T-helper 1 cell treated with Interleukin-12 subunit alpha and Interleukin-12 subunit beta and Interleukin-4 antibody, amounts not matched to agents 30 μg/mL and 1 μg/mL, for 36 hours (primary cell): Measurements from ENCODE around the gene C19orf38.

Experiments used
- H3K27ac Mint-ChIP-seq: one replicate; pipeline ENCODE4 v1.8.0; 2021; ENCODE audit warnings: mild to moderate bottlenecking, mixed read lengths
- H3K27me3 Mint-ChIP-seq: one replicate; pipeline ENCODE4 v1.8.0; 2021; ENCODE audit warnings: low read depth, mixed read lengths
- H3K36me3 Mint-ChIP-seq: one replicate; pipeline ENCODE4 v1.8.0; 2021; ENCODE audit warnings: low read depth, mixed read lengths
- H3K4me1 Mint-ChIP-seq: one replicate; pipeline ENCODE4 v1.8.0; 2021; ENCODE audit warnings: low read depth, mixed read lengths
- H3K4me3 Mint-ChIP-seq: one replicate; pipeline ENCODE4 v1.8.0; 2021; ENCODE audit warnings: mild to moderate bottlenecking, moderate library complexity, mixed read lengths
- H3K9me3 Mint-ChIP-seq: one replicate; pipeline ENCODE4 v1.8.0; 2021; ENCODE audit warnings: mixed read lengths

C19orf38 gene

DNA sequence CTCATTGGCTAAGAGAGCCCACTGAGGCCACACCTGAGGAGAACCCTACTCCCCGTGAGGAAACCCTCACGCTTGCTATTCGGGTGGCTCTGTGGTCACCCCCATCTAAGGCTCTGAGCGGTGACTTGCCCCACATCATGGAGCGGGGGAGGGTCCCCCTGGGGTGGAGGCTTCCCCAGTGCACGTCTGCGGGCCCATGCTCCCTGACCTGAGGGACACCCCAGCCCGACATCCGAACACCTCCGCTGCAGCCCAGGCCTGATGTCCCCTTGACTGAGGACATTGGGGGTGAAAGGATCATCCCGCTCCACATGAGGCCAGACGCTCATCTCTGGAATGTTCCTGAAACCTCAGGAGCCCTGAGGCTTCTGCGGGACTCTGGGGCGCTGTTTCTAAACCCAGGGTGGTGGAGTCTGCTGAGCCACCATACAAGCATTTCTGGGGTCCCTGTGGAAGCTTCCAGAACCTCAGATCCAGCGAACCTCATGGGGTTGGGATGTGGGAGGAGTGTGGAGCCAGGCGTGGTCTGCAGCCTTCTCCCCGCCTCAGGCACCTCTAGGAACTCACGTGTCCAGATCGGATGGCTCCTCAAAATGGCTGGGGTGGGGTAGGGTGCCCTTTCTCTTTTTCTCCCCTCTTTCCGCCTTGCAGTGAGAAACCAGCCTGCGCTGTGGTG, 32.1 kb upstream of the C19orf38 start:
- H3K36me3 Mint-ChIP-seq: peaks cover 33% of the 10 kb centered on the region
- H3K9me3 Mint-ChIP-seq: no peaks in the 10 kb centered on the region
- H3K27ac Mint-ChIP-seq: no peak overlapping the region
- H3K27me3 Mint-ChIP-seq: no peaks in the 10 kb centered on the region
- peaks cover 21% of the 10 kb centered on the region for H3K4me1 Mint-ChIP-seq
- no peak overlapping the region for H3K4me3 Mint-ChIP-seq

DNA sequence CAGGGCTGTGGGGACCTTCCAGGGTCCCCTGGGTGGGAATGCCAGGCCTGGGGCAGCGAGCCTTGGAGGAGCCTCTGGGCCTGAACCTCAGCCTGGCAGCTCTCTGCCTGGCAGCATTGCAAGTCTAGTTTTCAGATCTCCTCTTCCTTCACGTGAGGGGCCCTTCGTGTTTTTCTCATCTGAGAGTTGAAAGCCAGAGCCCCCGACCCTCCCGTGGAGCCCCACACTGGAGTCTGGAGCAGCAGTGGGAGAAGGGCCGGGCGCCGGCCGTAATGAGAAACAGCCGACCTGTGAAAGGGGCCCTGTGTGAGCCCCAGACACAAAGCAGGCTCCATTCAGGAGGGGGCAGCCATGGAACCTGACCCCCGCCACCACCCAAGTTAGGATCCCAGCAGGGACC, 31.5 kb upstream of the C19orf38 start:
- H3K4me1 Mint-ChIP-seq: peaks cover 22% of the 10 kb centered on the region
- H3K27me3 Mint-ChIP-seq: no peaks in the 10 kb centered on the region
- no peak overlapping the region for H3K4me3 Mint-ChIP-seq
- H3K27ac Mint-ChIP-seq: no peak overlapping the region
- peaks cover 35% of the 10 kb centered on the region for H3K36me3 Mint-ChIP-seq
- no peaks in the 10 kb centered on the region for H3K9me3 Mint-ChIP-seq

DNA sequence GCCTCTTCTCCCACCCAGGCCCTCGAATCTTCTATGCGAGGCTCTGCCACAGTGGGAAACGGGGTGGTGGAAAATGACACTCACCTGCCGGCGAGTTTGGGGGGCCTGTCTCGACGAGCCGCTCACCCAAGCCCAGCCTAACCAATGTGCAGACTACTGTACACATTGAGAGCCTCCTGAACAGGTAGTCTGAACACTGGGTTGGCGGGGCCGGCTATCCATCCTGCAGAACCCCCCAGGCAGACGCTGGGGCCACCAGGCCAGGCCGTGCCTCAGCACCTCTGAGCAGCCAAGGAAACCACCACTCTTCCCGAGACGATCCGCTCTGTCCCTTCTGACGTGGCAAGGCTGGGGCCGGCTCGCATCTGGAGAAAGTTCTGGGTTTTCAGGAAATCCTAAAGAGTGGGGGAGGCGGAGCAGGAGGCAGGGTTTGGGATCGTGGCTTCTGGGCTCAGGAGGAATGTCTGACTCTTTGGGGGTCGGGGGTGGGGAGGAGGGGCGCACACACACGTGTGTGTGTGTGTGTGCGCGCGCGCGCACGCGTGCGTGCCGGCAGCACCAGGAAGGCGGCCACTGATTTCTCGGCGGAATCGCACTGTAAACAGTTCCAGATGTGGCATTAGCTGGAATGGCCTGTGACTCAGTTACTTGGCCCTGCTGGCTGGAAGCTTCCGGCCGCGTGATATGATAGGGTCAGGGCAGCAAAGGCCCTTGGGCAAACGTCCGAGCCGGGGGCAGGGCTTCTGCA, 30.8 kb upstream of the C19orf38 start:
- H3K36me3 Mint-ChIP-seq: peaks cover 41% of the 10 kb centered on the region
- no peaks in the 10 kb centered on the region for H3K27me3 Mint-ChIP-seq
- no peak overlapping the region for H3K4me3 Mint-ChIP-seq
- H3K4me1 Mint-ChIP-seq: peaks cover 24% of the 10 kb centered on the region
- no peaks in the 10 kb centered on the region for H3K9me3 Mint-ChIP-seq
- H3K27ac Mint-ChIP-seq: no peak overlapping the region

DNA sequence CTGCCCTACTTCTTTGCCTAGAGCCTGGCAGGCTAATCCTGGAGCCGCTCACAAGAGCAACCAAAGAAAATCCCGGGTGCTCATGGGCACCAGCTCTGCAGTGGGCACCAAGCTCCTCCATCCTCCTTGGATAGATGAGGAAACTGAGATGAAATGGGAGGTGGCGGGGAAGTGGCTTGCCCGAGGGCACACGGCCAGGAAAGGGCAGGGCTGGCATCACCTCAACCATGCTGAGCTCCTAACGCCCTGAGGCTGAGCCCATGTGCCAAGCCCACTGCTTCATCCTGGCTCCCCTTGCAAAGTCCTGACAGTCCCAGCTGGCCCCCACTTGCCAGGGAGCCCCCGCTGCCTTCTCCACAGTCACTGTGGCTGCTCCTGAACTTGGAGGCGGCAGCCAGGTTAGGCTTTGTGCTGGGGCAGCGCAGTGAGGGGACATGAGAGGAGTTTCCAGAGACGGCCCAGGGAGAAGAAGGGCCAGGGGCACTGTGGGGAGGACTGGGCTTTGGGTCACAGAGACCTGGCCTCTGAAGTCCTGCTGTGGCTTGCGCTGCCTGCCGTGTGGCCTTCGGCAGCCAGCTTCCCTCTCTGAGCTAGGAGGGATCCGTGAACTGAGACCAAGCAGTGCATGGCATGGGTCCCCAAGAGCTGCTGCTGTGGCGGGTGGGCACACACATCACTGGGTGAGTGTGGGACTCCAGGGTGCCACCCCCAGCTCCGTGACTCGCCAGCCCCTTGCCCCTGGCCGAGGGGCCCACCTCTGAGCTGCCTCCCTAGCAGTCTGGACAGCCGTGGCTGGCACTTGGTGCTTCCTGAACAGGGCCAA, 29.7 kb upstream of the C19orf38 start:
- Mint-ChIP-seq H3K27ac (no peak overlapping the region), H3K27me3 (no peaks in the 10 kb centered on the region), H3K9me3 (no peaks in the 10 kb centered on the region), H3K36me3 (peaks cover 35% of the 10 kb centered on the region), H3K4me1 (peaks cover 17% of the 10 kb centered on the region), H3K4me3 (no peak overlapping the region)

DNA sequence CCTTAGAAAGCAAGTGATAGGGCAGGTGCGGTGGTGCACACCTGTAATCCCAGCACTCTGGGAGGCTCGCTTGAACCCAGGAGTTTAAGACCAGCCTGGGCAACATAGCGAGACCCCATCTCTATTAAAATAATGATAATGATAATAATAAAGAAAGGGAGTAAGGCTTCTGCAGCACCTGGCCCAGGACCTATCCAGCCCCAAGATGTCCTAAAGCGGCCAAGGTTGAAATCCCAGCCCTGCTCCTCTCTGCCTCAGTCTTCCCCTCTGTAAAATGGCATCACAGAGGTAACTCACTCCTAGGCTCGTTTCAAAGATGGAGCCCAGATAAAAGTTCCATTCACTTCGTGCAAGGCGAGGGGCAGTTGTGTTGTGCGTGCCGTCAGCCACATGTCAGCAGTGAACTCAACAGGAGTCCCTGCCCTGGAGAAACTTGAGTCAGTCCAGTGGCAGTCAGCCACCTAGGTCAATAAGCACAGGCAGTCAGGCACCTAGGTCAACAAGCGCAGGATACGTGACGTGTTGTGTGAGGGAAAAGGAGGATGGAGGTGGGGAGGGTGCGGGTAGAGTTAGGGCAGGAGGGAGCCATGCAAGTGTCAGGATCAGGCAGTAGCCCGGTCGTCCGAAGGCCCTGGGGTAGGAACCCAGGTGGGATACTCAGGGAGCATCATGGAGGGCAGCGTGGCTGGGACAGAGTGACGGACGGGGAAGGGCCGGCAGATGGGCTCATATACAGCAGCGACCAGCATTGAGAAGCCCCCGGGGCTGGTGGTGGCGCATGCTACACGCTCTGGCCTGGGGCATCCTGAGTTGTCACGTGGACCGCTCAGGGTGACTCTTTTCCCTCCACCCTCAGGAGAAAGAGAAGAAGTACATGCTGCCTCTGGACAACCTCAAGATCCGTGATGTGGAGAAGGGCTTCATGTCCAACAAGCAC, 28.8 kb upstream of the C19orf38 start:
- Mint-ChIP-seq H3K4me3 (no peak overlapping the region), H3K27ac (no peak overlapping the region), H3K9me3 (no peaks in the 10 kb centered on the region), H3K27me3 (no peaks in the 10 kb centered on the region), H3K4me1 (peaks cover 16% of the 10 kb centered on the region), H3K36me3 (peaks cover 41% of the 10 kb centered on the region)

DNA sequence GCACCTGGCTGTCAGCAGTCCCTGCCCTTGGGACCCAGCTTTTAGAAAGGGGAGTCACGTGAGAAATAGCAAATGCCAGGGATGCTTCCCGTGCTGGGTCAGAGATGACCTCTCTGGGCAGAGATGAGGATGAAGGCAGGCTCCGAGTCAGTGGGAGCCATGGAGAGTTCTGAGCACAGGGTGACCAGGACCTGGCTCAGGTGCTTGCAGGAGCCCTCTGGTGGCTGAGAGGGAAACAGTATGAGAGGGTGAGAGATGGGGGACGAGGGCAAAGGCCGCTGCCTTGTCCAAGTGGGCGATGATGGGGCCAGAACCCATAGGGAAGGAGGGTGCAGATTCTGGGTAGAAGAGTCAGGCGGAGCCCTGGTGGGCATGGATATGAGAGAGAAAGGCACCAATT, 28.0 kb upstream of the C19orf38 start:
- Mint-ChIP-seq H3K36me3 (peaks cover 41% of the 10 kb centered on the region), H3K27me3 (no peaks in the 10 kb centered on the region), H3K9me3 (no peaks in the 10 kb centered on the region), H3K27ac (peak overlapping the region; percentile 67), H3K4me1 (peaks cover 9% of the 10 kb centered on the region), H3K4me3 (no peak overlapping the region)

DNA sequence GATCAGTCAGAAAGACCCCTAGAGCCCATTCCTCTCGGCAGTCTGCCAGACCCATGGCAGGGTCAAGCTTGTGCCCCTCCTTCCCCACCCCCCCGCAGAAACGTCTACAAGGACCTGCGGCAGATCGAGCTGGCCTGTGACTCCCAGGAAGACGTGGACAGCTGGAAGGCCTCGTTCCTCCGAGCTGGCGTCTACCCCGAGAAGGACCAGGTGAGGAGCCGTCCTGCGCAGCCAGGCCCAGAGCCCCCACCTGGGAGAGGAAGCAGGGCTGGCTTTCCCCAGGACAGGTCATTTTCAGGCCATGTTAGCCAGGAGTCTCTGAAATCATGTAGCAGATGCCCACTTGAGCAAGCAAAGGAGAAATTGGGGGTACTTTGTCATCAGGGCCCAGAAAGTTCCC, 24.5 kb upstream of the C19orf38 start:
- Mint-ChIP-seq H3K9me3 (no peaks in the 10 kb centered on the region), H3K27me3 (no peaks in the 10 kb centered on the region), H3K27ac (no peak overlapping the region), H3K4me1 (peaks cover 9% of the 10 kb centered on the region), H3K36me3 (peaks cover 51% of the 10 kb centered on the region), H3K4me3 (no peak overlapping the region)

DNA sequence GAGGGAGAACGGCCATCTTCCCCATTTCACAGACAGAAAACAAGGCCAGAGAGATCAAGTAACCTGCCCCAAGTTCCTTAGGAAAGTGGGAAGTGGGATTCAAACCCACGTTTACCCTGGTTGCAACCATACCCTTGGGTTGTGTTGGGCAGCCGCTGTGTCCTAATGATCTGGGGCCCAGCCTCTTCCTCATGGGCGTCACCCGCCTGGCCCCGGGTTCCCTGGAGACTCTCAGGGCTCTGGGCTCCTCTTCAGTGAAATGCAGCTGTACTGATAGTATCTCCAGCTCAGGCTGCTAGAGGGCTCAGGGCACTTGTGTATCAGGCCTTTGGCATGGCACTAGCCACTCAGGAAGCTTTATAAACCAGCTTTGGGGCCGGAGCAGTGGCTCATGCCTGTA, 22.0 kb upstream of the C19orf38 start:
- no peak overlapping the region for H3K4me3 Mint-ChIP-seq
- peaks cover 32% of the 10 kb centered on the region for H3K36me3 Mint-ChIP-seq
- no peaks in the 10 kb centered on the region for H3K9me3 Mint-ChIP-seq
- H3K27me3 Mint-ChIP-seq: no peaks in the 10 kb centered on the region
- peaks cover 2% of the 10 kb centered on the region for H3K4me1 Mint-ChIP-seq
- H3K27ac Mint-ChIP-seq: no peak overlapping the region

DNA sequence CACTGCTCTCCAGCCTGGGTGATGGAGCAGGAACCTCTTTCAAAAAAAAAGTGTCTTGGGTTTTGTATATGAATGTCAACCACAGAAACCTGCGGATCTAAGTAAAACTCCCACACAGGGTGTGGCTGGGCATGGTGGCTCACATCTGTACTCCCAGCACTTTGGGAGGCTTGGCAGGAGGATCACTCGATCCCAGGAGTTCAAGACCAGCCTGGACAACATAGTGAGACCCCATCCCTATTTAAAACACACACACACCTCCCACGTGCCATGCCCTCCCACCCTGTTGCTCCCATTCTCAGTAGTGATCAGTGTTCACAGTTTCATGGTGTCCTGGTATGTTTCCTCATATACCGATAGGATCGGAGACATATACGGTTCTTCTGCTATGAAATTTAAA, 21.4 kb upstream of the C19orf38 start:
- no peak overlapping the region for H3K4me3 Mint-ChIP-seq
- peaks cover 30% of the 10 kb centered on the region for H3K36me3 Mint-ChIP-seq
- H3K9me3 Mint-ChIP-seq: no peaks in the 10 kb centered on the region
- no peak overlapping the region for H3K27ac Mint-ChIP-seq
- peaks cover 2% of the 10 kb centered on the region for H3K4me1 Mint-ChIP-seq
- no peaks in the 10 kb centered on the region for H3K27me3 Mint-ChIP-seq

DNA sequence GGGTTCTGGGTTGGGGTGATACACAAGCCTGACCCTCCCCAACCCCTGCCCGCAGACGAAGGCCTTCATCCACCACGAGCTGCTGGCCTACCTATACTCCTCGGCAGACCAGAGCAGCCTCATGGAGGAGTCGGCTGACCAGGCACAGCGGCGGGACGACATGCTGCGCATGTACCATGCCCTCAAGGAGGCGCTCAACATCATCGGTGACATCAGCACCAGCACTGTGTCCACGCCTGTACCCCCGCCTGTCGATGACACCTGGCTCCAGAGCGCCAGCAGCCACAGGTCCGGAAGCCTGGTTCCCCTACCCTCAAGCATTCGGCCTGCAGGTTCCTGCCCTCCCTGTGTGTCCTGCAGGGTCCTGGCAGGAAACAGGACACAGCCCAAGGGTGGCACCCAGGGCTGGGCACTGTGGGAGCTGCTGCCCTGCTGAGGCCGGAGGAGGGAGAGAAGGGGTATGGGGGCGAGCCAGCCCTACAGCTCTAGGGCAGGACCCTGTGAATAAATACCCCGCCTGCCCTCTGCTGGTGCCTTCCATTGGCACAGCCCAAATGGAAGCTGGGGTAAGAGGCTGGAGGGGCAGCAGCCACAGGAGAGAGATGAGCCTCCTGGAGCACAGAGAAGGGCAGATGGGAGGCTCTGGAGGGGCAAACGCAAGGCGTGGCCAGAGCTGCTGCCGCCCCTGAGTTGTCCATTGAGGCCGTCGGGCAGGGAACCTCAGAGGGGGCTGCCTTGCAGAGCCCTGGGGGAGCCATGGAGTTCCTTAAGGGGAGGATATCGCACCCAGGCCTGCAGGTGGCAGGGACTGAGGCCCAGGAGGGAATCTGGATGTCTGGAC, 19.0 kb upstream of the C19orf38 start:
- H3K4me3 Mint-ChIP-seq: no peak overlapping the region
- no peak overlapping the region for H3K27ac Mint-ChIP-seq
- H3K36me3 Mint-ChIP-seq: peaks cover 21% of the 10 kb centered on the region
- H3K27me3 Mint-ChIP-seq: no peaks in the 10 kb centered on the region
- H3K4me1 Mint-ChIP-seq: no peaks in the 10 kb centered on the region
- H3K9me3 Mint-ChIP-seq: no peaks in the 10 kb centered on the region

DNA sequence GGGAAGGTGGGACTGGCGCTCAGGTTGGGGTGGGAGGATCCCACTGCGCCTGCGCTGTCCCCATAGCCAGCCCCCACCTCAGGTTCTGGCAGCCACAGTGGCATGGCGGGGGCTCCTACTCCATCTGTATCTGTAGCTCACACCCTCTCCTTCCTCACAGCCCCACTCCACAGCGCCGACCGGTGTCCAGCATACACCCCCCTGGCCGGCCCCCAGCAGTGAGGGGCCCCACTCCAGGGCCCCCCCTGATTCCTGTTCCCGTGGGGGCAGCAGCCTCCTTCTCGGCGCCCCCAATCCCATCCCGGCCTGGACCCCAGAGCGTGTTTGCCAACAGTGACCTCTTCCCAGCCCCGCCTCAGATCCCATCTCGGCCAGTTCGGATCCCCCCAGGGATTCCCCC, 18.2 kb upstream of the C19orf38 start:
- H3K27me3 Mint-ChIP-seq: no peaks in the 10 kb centered on the region
- H3K9me3 Mint-ChIP-seq: no peaks in the 10 kb centered on the region
- no peak overlapping the region for H3K27ac Mint-ChIP-seq
- no peaks in the 10 kb centered on the region for H3K4me1 Mint-ChIP-seq
- peaks cover 14% of the 10 kb centered on the region for H3K36me3 Mint-ChIP-seq
- H3K4me3 Mint-ChIP-seq: no peak overlapping the region

DNA sequence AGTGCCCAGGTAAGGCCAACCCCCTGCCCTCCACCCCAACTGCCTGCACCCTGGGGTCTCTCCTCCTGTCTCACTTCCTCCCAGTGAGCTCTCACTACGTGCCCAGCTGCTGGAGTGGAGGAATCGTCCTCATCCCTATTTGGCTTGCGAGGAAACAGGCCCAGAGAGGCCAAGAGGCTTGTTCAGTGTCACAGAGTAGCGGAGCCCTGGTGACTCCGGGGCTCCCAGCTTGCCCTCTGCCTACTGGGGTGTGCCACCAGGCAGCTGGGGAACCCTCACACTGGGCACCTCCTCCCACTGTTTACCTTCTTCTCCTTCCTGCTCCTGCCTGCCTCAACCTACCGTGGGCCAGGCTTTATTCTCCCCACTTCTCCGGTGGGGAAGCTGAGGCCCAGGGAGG, 17.8 kb upstream of the C19orf38 start:
- H3K9me3 Mint-ChIP-seq: no peaks in the 10 kb centered on the region
- peaks cover under 1% of the 10 kb centered on the region for H3K4me1 Mint-ChIP-seq
- no peaks in the 10 kb centered on the region for H3K27me3 Mint-ChIP-seq
- H3K27ac Mint-ChIP-seq: no peak overlapping the region
- H3K4me3 Mint-ChIP-seq: no peak overlapping the region
- peaks cover 11% of the 10 kb centered on the region for H3K36me3 Mint-ChIP-seq

DNA sequence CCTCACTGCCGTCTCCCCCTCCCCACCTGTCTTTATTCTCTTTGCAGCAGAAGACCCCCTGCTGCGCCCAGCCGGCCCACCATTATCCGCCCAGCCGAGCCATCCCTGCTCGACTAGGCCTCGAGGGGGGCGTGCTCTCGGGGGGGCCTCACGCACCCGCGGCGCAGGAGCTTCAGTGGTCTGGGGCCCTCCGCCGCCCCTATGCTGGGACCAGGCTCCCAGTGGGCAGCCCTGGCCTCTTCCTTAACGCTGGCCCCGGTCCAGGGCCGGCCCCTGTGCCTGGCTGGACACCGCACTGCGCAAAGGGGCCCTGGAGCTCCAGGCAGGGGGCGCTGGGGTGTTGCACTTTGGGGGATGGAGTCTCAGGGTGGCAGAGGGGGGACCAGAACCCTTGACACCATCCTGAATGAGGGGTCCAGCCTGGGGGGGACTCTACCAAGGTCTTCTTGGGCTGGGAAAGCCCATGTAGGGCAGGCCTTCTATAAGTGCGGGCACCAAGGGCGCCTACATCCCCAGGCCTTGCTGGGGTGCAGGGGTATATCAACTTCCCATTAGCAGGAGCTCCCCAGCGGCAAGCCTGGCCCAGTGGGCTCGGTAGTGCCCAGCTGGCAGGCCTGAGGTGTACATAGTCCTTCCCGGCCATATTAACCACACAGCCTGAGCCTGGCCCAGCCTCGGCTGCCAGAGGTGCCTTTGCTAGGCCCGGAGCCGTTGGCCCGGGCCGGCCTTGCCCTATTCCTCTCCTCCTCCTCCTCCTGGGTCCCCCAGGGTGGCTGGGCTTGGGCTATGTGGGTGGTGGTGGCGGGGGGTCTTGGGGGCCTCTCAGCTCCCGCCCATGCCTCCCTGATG, 17.1 kb upstream of the C19orf38 start:
- Mint-ChIP-seq H3K36me3 (peaks cover 10% of the 10 kb centered on the region), H3K4me3 (no peak overlapping the region), H3K9me3 (peaks cover under 1% of the 10 kb centered on the region), H3K27ac (no peak overlapping the region), H3K27me3 (no peaks in the 10 kb centered on the region), H3K4me1 (peaks cover 4% of the 10 kb centered on the region)
